HEK293 (cell line): ENCODE measurements around the gene PDIA6.
"Not testable (repeated sequence)": the region's sequence is repeated elsewhere in the genome, so short reads cannot be mapped to it uniquely, and the experiment has no call there.

Experiments
- CTCF ChIA-PET: fragments of 350-600 bp; formaldehyde crosslinking; extraction: SDS; loops from one replicate; lab custom pipeline; 2021; ENCODE audit warnings: antibody characterized with exemption; lab: Yijun Ruan, JAX
- POLR2A ChIA-PET: fragments of 300-600 bp; formaldehyde crosslinking; extraction: SDS; loops from one replicate; lab custom pipeline; 2020; ENCODE audit warnings: antibody characterized with exemption, inconsistent platforms; lab: Yijun Ruan, JAX
- H3K27ac ChIP-seq: fragments of 200-500 bp; sonication (Bioruptor generic); 2 replicates; pipeline ENCODE4 v1.5.1; 2014; ENCODE audit warnings: low read depth, low read length, control low read depth, inconsistent platforms; ENCODE audit errors: extremely low read depth
- H3K36me3 ChIP-seq, 2 experiments: fragments of 200-500 bp in 1 of 2; sonication (Bioruptor generic) in 1 of 2; 1 replicate in 1 of 2; 2 replicates in 1 of 2; pipeline ENCODE4 v1.5.1; 2014 to 2017; ENCODE audit warnings: inconsistent platforms in 2 of 2, low read length in 2 of 2; ENCODE audit not compliant: control insufficient read depth in 2 of 2, insufficient read depth in 1 of 2
- H3K4me1 ChIP-seq: fragments of 200-500 bp; sonication (Bioruptor generic); 2 replicates; pipeline ENCODE4 v1.5.1; 2014; ENCODE audit warnings: mild to moderate bottlenecking, low read length, inconsistent platforms; ENCODE audit not compliant: control insufficient read depth, insufficient read depth
- H3K4me3 ChIP-seq: 2 replicates; pipeline ENCODE4 v1.5.1; 2011; ENCODE audit warnings: low read depth, mild to moderate bottlenecking, control low read depth, low read length, moderate library complexity
- H3K9me3 ChIP-seq: fragments of 200-500 bp; sonication (Bioruptor generic); 2 replicates; pipeline ENCODE4 v1.5.1; 2014; ENCODE audit warnings: low read depth, low read length, inconsistent platforms; ENCODE audit not compliant: control insufficient read depth, insufficient read depth
- GLI4 ChIP-seq: fragments of 450-650 bp; formaldehyde crosslinking; IDR thresholded peaks from 2 replicates; pipeline ENCODE4 v1.5.1; 2016; ENCODE audit warnings: missing biosample characterization, missing genetic modification characterization
- KLF7 ChIP-seq: fragments of 450-650 bp; formaldehyde crosslinking; IDR thresholded peaks from 2 replicates; pipeline ENCODE4 v1.5.1; 2016; ENCODE audit warnings: missing biosample characterization, missing genetic modification characterization, borderline replicate concordance
- MYNN ChIP-seq: fragments of 450-650 bp; formaldehyde crosslinking; IDR thresholded peaks from 2 replicates; pipeline ENCODE4 v1.5.1; 2016; ENCODE audit warnings: missing biosample characterization, missing genetic modification characterization, borderline replicate concordance
- SP7 ChIP-seq: fragments of 450-650 bp; formaldehyde crosslinking; IDR thresholded peaks from 2 replicates; pipeline ENCODE4 v1.5.1; 2016; ENCODE audit warnings: missing biosample characterization, missing genetic modification characterization
- ZBTB11 ChIP-seq: fragments of 450-650 bp; formaldehyde crosslinking; conservative IDR thresholded peaks from 2 replicates; pipeline ENCODE4 v1.5.1; 2016; ENCODE audit warnings: low read depth, missing biosample characterization, missing genetic modification characterization
- ZBTB17 ChIP-seq: fragments of 450-650 bp; formaldehyde crosslinking; IDR thresholded peaks from 2 replicates; pipeline ENCODE4 v1.5.1; 2016; ENCODE audit warnings: missing biosample characterization, missing genetic modification characterization
- ZBTB20 ChIP-seq: fragments of 450-650 bp; formaldehyde crosslinking; IDR thresholded peaks from 2 replicates; pipeline ENCODE4 v1.5.1; 2016; ENCODE audit warnings: missing biosample characterization, missing genetic modification characterization
- ZBTB8A ChIP-seq: fragments of 450-650 bp; formaldehyde crosslinking; IDR thresholded peaks from 2 replicates; pipeline ENCODE4 v1.5.1; 2016; ENCODE audit warnings: missing biosample characterization, missing genetic modification characterization
- ZFHX2 ChIP-seq: fragments of 450-650 bp; formaldehyde crosslinking; conservative IDR thresholded peaks from 2 replicates; pipeline ENCODE4 v1.5.1; 2016; ENCODE audit warnings: missing biosample characterization, missing genetic modification characterization
- ZNF146 ChIP-seq: fragments of 450-650 bp; formaldehyde crosslinking; IDR thresholded peaks from 2 replicates; pipeline ENCODE4 v1.5.1; 2016; ENCODE audit warnings: missing biosample characterization, missing genetic modification characterization
- ZNF174 ChIP-seq: fragments of 450-650 bp; formaldehyde crosslinking; IDR thresholded peaks from 2 replicates; pipeline ENCODE4 v1.5.0; 2017; ENCODE audit warnings: missing biosample characterization, mild to moderate bottlenecking, missing genetic modification characterization
- ZNF266 ChIP-seq: fragments of 450-650 bp; formaldehyde crosslinking; IDR thresholded peaks from 2 replicates; pipeline ENCODE4 v1.5.1; 2016; ENCODE audit warnings: missing biosample characterization, missing genetic modification characterization, low read depth
- ZNF324 ChIP-seq: fragments of 450-650 bp; formaldehyde crosslinking; IDR thresholded peaks from 2 replicates; pipeline ENCODE4 v1.5.1; 2016; ENCODE audit warnings: missing biosample characterization, missing genetic modification characterization
- ZNF335 ChIP-seq: fragments of 450-650 bp; formaldehyde crosslinking; conservative IDR thresholded peaks from 2 replicates; pipeline ENCODE4 v1.5.1; 2016; ENCODE audit warnings: missing biosample characterization, missing genetic modification characterization
- ZNF362 ChIP-seq: fragments of 450-650 bp; formaldehyde crosslinking; IDR thresholded peaks from 2 replicates; pipeline ENCODE4 v1.5.1; 2016; ENCODE audit warnings: missing biosample characterization, missing genetic modification characterization
- ZNF37A ChIP-seq: fragments of 450-650 bp; IDR thresholded peaks from 2 replicates; pipeline ENCODE4 v1.5.1; 2018; ENCODE audit warnings: missing biosample characterization, missing genetic modification characterization
- ZNF449 ChIP-seq: fragments of 450-650 bp; formaldehyde crosslinking; IDR thresholded peaks from 2 replicates; pipeline ENCODE4 v1.5.1; 2017; ENCODE audit warnings: missing biosample characterization, mild to moderate bottlenecking, missing genetic modification characterization, moderate library complexity
- ZNF514 ChIP-seq: fragments of 450-650 bp; formaldehyde crosslinking; IDR thresholded peaks from 2 replicates; pipeline ENCODE4 v1.5.1; 2016; ENCODE audit warnings: missing biosample characterization, missing genetic modification characterization
- ZNF623 ChIP-seq: fragments of 450-650 bp; formaldehyde crosslinking; IDR thresholded peaks from 2 replicates; pipeline ENCODE4 v1.5.1; 2016; ENCODE audit warnings: missing biosample characterization, missing genetic modification characterization
- ZNF660 ChIP-seq: fragments of 450-650 bp; IDR thresholded peaks from 2 replicates; pipeline ENCODE4 v1.5.1; 2018; ENCODE audit warnings: missing biosample characterization, mild to moderate bottlenecking, missing genetic modification characterization
- ZNF670 ChIP-seq: fragments of 450-650 bp; formaldehyde crosslinking; IDR thresholded peaks from 2 replicates; pipeline ENCODE4 v1.5.1; 2016; ENCODE audit warnings: missing biosample characterization, missing genetic modification characterization, low read depth
- ZNF777 ChIP-seq: fragments of 450-650 bp; formaldehyde crosslinking; IDR thresholded peaks from 2 replicates; pipeline ENCODE4 v1.5.1; 2017; ENCODE audit warnings: missing biosample characterization, missing genetic modification characterization, borderline replicate concordance

PDIA6 gene

GRCh38 chr2:10814142-10814541, 1.6 kb upstream of the PDIA6 start:
- POLR2A ChIA-PET = no interaction called here
- Histone ChIP-seq H3K4me1 (peaks cover 9% of the 10 kb centered on the region), H3K4me3 (no peak overlapping the region), H3K27ac (no peak overlapping the region), H3K36me3 (peaks cover 0 to 5% of the 10 kb centered on the region in 2 experiments; a peak in 1 of 3 replicates), H3K9me3 (no peaks in the 10 kb centered on the region)
- CTCF ChIA-PET = interaction anchor here (0.6 to 0.7 kb wide), 2 partner anchors 18 to 195 kb away, joined by 3 to 9 read pairs; no protein-coding TSS in a partner anchor
- no peak for TF ChIP-seq GLI4 (tag by site-specific recombination)
- 0 out of 2 replicates have a peak, but pooled peaks have one; percentile 9 for TF ChIP-seq ZBTB8A
- TF ChIP-seq ZNF449 = peak; percentile 91
- 0 out of 2 replicates have a peak, but pooled peaks have one; percentile 23 for TF ChIP-seq ZNF335 (tag by site-specific recombination)
- TF ChIP-seq ZBTB20 (tag by site-specific recombination) = 0 out of 2 replicates have a peak, but pooled peaks have one; percentile 31
- TF ChIP-seq ZNF514 = no peak
- no peak for TF ChIP-seq ZBTB17 (tag by site-specific recombination)

- CTCF ChIA-PET = interaction anchor here (0.6 to 1.2 kb wide), 3 partner anchors 19 to 227 kb away, joined by 3 to 4 read pairs (median 4); no protein-coding TSS in a partner anchor
- H3K27ac ChIP-seq, POLR2A ChIA-PET, H3K4me1 ChIP-seq, H3K36me3 ChIP-seq, H3K9me3 ChIP-seq: not testable (repeated sequence)
- TF ChIP-seq ZBTB11 (tag by site-specific recombination) = 0 out of 2 replicates have a peak, but pooled peaks have one; percentile 15
- peak; percentile 38; the same call in 1 of the 2 replicates for TF ChIP-seq ZNF335 (tag by site-specific recombination)
- TF ChIP-seq ZNF777 = 0 out of 2 replicates have a peak, but pooled peaks have one; percentile 22
- H3K4me3 ChIP-seq = peak overlapping the region; percentile 51
Observed at GRCh38 chr2:10813163-10814138, 866 bp upstream of the PDIA6 start.

- no peak overlapping the region; the same call in 1 of the 2 replicates for H3K27ac ChIP-seq
- no peaks in the 10 kb centered on the region for H3K9me3 ChIP-seq
- H3K36me3 ChIP-seq = peaks cover 0 to 17% of the 10 kb centered on the region in 2 experiments; a peak in 2 of 3 replicates
- ChIA-PET POLR2A (interaction anchor here (1.0 kb wide), 1 partner anchor 20 kb away, joined by 3 read pairs; no protein-coding TSS in a partner anchor), CTCF (interaction anchor here (0.5 to 1.2 kb wide), 2 partner anchors 14 to 23 kb away, joined by 3 to 5 read pairs; no protein-coding TSS in a partner anchor)
- H3K4me1 ChIP-seq = peaks cover 9% of the 10 kb centered on the region
- H3K4me3 ChIP-seq = peak overlapping the region; percentile 66
- no peak for TF ChIP-seq ZNF324 (tag by site-specific recombination)
- TF ChIP-seq KLF7 (tag by site-specific recombination) = no peak
- no peak for TF ChIP-seq ZNF266 (tag by site-specific recombination)
- TF ChIP-seq ZNF623 (tag by site-specific recombination) = no peak
- TF ChIP-seq ZFHX2 = no peak
- TF ChIP-seq ZNF670 (tag by site-specific recombination) = no peak
- no peak for TF ChIP-seq ZNF37A (tag by site-specific recombination)
- no peak for TF ChIP-seq ZNF449
- TF ChIP-seq MYNN = no peak
- TF ChIP-seq ZNF174 (tag by site-specific recombination) = no peak
- no peak for TF ChIP-seq ZNF362
- no peak for TF ChIP-seq ZNF660
- TF ChIP-seq ZNF146 (tag by site-specific recombination) = no peak
- no peak for TF ChIP-seq SP7
Observed at GRCh38 chr2:10811517-10811916, 1.1 kb downstream of the PDIA6 start.
